Activated CD8-positive, alpha-beta memory T cell treated with anti-CD3 and anti-CD28 coated beads, Interleukin-2, amount 50 U/mL, for 24 hours (primary cell): Measurements from ENCODE around the gene BIN1.

ENCODE experiments used
- DNase-seq: peaks from one replicate; pipeline ENCODE4 v3.0.0-alpha.2; 2020; ENCODE audit errors: extremely low read depth

The BIN1 gene

DNA sequence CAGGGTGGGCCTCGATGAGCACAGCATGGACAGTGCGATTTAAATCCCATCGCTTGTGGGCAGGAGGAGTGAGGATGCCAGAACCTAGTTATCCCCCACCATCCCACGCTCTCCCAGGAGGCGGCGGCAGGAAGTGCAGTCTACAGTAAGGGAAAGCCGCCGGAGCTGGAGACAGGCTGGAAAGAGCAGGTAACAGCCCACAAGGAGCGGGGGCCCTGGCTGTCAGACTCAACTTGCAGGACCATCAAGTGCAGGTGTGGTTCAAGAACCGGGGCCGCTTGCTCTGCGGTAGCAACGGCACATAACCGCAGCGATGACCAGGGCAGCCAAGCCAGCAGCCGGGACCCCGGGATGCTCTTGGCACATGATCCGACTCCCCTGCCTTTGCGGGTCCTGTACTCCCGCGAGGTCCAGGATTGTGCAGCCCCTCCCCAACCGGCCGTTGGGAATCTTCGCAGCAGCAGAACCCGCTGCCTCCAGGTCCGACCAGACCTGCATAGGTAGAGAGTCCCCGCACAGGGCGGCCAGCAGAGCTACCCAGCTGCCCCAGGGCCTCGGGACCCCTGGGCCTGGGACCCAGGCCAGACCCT, 82.1 kb downstream of the BIN1 start:
- DNase-seq: no peak

DNA sequence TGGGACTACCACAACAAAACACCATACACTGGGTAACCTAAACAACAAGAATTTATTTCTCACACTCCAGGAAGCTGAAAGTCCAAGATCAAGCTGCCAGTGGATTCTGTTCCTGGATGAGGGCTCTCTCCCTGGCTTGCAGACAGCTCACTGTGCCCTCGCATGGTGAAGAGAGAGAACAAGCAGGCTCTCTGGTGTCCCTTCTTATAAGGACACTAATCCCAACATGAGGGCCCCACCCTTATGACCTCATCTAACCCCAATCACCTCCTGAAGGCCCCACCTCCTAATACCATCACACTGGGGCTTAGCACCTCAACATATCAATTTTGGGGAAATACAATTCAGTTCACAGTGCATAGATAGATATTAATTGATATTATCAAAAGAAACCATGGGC, 83.5 kb downstream of the BIN1 start:
- no peak for DNase-seq

DNA sequence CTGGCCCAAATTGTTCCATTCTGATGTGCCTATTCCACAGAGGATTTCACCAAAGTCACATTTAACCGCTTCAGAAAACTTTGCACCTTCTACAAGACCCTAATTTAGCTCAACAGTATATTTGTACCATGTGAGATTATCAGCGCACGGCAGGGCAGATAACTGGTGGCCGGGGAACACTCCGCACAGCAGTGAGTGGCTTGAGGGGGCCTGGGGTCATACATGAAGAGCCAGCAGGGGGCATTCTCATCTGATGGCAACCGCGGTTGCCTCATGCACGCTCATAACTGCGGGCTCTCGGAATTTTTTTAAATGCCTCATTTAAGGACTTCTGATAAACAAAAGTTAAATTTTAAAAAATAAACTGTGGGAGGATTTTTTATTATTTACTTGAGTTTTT, 84.1 kb downstream of the BIN1 start:
- no peak for DNase-seq

DNA sequence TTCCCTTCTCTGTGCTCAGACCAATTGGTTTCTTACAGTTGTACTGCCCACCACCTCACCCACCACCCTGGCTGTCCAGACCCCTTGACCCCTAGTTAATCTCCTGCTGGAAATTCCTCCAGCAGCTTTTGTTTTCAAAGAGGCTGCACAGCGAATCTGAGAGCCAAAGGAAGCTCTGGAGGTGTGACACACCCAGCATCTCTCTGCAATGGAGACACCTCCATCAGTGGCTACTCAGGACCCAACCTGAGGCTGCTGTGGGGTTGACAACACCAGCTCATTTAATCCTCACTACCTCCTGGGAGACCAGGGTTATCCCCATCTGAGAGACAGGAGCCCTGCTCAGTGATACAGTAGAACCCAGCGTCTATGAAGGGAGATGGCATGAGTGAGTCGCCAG, 86.4 kb downstream of the BIN1 start:
- no peak for DNase-seq

DNA sequence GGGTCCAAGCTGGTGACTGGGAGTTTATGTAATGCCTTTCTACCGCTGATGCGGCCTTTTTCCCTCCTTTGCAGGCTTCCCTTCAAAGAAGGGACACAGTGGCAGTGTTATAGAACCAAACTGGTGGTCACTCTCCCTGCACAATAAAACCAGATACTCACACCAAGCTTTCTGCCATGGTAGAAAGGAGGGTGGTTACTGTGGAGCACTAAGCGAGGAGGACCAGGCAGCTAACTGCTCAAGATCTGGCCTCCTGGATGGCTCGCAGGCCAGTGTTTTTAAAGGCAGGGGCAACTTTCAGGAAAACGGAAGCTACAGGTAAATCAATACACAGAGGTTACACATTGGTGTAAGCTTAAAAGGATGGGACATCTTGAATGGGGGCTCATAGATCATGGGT, 89.4 kb downstream of the BIN1 start:
- DNase-seq: no peak

DNA sequence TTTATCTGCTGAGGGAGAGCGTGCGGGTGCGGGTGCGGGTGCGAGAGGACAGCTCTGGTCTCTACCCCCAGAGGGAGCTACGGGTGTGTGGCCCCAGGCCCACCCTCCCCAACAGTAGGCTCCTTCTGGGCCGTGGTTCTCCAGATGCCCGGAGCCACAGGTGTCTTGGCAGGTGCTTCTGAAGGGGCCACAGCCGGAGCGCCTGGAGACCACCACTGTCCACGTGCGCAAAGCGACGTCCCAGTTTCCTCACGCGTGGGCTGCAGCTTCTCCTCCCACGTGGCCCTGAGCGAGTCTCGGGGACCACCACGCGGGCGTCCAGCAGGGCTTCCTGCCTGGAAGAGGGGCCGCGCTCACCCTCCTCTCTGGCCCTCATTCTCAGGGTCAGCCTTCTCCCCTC, 90.6 kb downstream of the BIN1 start:
- no peak for DNase-seq

DNA sequence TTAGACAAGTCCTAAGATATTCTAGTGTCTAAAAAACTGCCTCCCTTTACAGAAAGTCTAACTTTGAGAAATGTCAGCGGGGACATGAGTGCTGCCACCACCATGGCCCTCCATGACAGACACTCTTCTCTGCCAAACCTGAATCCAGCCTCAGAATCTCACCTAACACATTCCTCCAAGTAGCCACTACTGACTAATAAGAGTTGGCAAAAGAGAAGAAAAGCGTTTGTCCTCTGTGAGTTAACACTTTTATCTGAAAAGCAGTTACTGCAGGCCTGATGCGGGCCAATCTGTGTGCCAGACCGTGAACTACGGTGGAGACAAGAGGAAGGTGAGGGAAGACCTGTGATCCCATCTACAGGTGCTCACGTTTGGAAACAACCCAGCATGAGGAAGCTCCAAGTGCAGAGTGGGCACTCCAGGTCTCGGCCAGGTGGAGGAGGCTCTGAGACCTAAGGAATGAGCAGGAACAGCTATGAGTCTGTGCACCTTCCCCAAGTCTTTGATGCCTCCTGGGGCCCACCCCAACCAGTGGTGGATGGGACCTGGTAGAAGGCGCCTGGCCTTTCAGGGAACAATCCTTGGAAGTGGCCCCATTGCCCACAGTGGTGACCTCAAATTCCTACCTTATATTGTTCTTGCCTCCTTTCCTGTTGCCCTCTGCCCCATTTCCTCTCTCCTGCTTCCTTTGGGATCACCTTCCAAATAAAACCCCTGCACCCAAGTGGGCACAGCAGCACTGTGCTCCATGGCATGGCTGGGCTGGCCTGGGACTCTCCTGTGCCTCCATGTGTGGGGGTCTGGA, 91.6 kb downstream of the BIN1 start:
- no peak for DNase-seq

DNA sequence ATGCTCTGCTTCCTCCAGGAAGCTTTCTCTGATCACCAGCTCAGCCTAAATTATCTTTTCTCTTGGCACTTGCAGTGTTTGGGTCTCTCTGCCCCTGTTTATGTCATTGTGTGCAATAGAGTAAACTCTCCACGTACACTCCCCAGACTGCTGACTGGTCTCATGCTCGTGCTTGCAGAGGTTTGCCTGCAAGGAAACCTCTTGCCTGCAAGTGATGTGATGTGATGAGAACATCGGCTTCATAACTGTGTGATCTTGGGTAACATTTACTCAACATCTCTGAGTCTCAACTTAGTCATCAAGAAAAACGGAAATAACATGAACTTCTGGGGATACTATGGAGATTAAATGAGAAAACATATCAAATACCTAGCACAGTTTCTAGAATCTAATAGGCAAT, 92.3 kb downstream of the BIN1 start:
- DNase-seq: no peak

DNA sequence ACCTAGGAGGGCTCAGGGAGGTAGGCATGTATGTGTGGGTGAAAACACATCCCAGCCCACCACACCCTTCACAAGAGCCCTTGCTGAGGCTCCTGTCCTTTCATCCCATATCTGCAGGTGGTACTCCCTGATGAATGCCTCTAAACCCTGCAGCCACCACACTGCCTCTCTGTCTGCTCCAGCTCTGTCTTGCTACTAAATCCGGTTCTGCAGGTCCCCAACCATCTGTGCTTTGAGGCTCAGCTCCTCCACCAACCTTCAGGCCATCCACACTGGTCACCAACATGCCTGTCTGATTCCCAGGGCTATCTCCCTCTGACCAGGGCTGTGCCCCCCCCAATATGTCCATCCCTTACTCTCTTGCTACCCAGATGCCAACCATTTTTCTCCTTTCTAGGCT, 92.7 kb downstream of the BIN1 start:
- DNase-seq: no peak

DNA sequence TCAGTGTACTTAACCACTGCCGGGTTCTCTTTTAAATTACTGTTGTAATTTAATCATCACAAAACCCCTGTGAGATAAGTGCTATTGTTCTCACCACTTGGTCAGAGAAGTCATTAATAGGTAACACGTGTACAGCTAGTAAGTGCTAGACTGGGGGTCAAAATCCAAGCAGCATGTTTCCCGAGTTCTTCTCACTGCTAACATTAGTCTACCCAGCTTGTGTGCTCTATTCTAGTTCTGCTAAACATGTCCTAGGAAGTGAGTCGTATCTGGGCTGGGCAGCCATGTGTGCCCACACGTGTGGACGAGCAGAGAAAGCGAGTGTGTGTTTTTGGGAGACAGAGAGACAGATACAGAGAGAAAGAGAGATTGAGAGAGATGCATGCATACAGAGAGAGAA, 94.1 kb downstream of the BIN1 start:
- DNase-seq: no peak

DNA sequence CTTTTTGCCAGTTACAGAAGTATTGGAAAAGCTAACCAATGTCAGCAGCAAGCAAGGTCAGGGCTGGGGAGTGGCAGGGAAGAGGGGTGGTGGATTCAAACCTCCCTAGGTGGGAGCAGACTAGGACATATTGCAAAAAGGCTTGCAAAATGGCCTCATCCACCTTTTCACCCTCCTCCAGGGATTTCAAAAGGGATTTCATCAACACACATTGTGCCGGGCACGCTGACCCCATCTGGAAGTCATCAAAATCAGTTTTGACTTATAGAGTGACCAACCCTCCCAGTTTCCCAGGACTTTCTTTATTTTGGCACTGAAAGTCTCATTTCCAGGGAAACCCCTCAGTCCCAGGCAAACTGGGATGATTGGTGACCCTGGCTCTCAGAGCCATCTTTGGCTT, 94.7 kb downstream of the BIN1 start:
- DNase-seq: no peak

DNA sequence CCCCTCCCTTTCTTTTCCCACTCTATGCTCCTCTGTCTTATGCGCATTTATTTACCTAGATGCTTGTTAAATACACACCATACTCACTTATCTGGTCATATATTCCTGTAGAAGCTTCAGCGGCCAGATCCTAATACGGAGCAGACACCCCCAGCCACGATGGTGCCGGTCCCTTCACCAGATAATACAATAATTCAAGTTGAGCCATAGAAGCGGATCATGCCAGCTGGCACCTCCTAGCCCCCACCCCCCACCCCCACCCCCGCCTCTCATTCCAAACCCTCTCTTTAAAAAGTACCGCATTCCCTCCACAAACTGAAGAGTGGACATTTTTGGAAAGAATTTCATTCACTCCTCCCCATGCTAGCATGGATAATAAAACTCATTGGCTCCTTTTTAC, 95.2 kb downstream of the BIN1 start:
- DNase-seq: no peak

DNA sequence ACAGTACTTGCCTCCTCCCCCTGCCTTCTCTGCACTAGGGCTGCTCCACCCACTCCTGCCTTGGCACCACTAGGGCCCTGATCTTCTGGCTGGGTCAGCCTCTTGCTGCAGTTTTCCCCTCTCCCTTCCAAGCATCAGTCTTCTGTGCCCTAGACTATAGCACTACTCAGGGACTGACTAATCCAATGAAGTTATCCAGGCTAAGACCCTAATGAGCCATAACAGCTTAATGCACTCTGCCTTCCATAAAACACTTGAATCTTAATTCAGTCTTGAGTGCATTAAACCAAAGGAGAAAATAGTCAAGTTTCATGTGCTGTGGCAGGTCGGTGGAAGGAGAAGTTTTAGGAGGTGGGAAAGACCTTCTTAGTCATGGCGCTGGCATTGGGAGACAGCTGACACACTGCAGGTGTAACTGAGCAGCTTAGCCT, 95.7 kb downstream of the BIN1 start:
- DNase-seq: no peak

DNA sequence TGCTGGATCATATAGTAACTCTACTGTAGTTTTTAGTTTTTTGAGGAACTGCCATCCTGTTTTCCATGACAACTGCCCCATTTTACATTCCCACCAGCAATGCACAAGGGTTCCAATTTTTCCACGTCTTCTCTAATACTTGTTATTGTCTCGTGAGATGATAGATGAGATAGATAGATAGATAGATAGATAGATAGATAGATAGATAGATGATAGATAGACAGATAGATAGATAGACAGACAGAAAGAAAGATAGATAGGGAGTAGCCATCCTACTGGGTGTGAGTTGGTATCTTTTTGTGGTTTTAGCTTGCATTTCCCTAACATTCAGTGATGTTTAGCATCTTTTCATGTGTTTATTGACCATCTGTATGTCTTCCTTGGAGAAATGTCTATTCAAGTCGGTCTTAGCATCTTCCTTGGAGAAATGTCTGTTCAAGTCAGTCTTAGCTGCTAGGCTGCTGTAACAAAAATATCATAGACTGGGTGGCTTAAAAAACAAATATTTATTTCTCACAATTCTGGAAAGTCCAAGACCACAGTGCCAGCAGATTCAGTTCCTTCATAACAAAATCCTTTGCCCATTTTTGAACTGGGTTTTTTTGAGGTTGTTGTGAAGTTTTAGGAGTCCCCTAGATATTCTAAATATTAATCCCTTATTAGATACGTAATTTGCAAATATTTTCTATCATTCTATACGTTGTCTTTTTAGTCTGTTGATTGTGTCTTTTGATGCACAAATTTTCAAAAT, 98.5 kb downstream of the BIN1 start:
- DNase-seq: no peak

DNA sequence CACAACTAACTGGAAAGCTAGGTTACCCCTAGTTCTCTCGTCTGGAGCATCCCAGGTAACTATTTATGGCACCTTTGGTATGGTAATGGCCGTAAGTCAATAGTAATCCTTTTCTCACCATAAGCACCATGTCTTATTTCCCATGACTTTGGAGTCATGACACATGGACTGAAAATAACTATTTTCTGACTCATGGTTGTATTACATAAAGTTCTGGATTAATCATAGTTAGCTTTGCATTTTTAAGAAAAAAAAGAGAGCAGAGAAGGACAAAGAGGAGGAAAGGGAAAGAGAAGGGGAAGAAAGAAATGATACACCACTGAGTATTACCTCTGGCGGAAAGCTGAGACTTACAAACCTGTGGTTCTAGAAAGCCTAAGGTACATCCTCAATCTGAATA, 99.3 kb downstream of the BIN1 start:
- no peak for DNase-seq

DNA sequence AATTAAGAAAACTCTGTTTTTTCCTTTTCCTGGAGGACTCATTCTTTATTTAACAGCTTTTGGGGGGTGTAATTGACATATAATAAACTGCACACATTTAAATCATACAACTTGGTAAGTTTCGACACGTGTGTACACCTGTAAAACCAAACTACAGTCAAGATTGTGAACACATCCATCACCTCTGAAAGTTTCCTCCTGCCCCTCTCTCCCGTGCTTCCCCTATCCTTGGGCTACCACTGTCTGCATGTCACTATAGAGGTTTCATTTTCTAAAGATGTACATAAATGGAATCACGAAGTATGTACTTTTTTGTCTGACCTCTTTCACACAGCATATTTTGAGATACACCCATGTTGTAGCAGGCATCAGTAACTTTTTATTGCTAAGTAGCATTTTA, 100.0 kb downstream of the BIN1 start:
- no peak for DNase-seq

DNA sequence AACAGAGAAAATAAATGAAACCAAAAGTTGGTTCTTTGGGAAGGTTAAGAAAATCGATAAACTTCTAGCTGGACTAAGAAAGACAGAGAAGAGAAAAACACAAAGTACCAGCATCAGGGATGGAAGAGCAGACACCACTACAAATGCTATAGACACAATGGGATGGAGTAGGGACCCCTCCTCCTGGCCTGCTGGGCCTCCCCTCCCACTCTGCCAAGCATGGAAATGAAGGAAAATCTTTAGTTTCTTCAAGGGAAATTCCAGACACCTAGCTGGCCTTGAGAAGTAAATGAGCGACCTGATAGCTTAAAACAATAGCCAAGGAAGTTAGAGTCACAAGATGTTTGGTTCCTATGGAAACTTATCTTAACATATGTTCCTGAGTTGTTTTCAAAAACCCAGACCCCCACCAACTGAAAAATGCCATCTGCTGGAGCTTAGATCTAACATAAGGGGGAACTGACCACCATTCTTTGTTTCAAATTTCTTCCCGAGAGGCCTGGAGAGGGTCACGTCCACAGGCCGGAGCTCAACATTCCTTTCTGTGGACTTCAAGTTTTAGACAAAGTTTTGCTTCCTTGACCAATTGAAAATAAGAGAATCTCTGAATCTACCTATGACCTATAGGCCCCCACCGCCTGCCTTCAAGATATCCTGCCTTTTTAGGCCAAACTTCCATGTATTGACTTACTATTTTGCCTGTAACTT, 101.9 kb downstream of the BIN1 start:
- no peak for DNase-seq

DNA sequence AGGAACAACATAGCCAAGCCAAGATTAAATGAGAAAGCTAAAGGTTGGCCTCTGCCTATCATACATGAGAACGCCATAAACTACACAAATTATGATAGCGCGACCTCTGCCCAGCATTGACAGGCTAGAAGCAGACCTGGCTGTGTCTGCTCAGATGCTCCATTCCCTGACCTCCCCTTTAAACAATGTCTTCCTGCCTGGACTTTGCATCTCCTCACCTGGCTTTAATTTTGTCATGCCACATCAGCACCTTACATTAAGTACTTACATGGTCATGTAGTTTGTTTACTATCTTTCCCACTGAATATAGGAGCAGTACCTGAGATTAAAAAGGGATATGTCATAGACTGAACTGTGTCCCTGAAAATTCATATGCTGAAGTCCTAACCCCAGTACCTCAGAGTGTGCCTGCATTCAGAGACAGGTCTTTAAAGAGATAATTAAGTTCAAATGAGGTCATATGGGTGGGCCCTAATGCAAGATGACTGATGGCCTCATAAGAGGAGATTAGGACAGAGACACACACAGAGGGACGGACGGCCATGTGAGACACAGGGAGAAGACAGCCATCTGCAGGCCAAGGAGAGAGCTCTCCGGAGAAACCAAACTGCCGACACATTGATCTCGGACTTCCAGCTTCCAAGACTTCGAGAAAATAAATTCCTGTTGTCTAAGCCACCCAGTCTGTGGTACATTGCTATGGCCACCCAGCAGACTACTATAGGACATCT, 103.7 kb downstream of the BIN1 start:
- DNase-seq: no peak

DNA sequence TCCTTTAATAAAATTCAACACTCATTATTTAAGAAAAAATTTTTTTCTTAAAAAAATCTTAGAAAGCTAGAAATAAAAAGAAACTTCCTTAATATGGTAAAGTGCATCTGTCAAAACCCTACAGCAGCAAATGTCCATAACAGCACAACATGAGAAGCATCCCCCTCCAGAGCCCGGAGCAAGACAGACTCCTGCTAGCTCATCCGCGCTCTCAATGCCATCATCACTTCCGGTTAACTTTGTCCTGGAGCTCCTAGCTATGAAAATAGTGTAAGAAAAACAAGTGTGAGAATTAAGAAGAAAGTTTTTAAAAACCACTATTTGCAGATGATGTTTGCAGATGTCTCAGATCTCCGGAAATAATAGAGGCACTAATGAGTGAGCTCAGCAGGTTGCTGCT, 105.2 kb downstream of the BIN1 start:
- no peak for DNase-seq

DNA sequence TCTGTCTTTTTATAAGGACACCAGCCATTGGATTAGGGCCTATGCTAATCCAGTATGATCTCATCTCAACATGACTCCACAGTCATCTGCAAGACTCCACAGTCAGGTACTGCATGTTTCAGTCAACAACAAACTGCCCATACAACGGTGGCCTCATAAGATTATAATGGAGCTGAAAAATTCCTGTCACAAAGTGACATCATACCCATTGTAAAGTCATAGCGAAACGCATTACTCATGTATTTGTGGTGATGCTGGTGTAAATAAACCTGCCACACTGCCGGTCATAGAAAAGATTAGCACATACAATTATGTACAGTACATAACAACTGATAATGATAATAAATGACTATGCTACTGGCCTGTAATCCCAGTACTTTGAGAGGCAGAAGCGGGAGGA, 106.0 kb downstream of the BIN1 start:
- no peak for DNase-seq

DNA sequence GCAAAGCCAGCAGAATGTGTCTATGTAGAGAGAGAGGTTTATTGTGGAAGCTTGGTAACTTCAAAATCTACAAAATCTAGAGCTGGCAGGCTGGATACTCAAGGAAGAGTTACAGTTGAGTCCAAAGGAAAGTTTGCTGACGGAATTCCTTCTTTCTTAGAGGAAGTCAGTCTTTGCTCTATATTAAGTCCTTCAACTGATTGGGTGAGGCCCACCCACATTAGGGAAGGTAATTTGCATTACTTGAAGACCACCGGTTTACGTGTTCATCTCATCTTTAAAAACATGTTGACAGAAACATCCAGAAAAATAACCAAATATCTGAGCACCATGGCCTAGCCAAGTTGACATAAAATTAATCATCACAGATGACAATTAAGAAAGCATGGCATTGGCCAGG, 106.8 kb downstream of the BIN1 start:
- no peak for DNase-seq
